GM10248 (cell line): ENCODE data around the gene RSL24D1.

Experiments
- CTCF ChIA-PET: fragments of 300-600 bp; sonication (Branson Sonifier 250); formaldehyde crosslinking; extraction: SDS; loops from one replicate; lab custom pipeline; 2021; ENCODE audit warnings: antibody characterized with exemption; lab: Yijun Ruan, JAX
- POLR2A ChIA-PET: fragments of 350-650 bp; sonication (Branson Sonifier 250); formaldehyde crosslinking; extraction: SDS; loops from one replicate; lab custom pipeline; 2020; ENCODE audit warnings: antibody characterized with exemption; lab: Yijun Ruan, JAX
- DNase-seq: peaks from one replicate; pipeline ENCODE4 v3.0.0; 2012; ENCODE audit errors: extremely low spot score
- CTCF ChIP-seq: IDR thresholded peaks from 2 replicates; pipeline ENCODE4 v1.5.1; 2012; ENCODE audit warnings: mild to moderate bottlenecking, low read depth; ENCODE audit errors: extremely low read depth, missing control alignments, control extremely low read depth

RSL24D1 gene

DNA sequence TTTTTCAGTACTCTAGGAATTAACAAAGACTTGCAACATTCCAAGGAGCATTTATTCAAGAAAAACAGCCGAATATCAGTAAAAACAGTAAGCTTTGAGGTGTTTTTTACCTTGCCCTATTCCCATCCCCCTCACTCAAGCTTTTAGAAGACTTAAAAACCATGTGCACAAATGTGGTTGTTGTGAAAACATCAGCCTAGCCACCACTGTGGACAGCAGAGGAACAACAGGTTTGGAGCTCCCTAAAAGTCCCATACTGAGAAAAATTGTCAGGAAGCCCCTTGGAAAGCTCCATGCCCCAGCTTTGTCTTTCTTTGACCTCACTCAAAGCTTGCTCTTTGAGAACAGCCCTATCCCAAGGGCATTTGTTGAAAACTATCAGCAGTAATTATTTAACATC is 34.7 kb upstream of the RSL24D1 start:
- no peak for TF ChIP-seq CTCF
- ChIA-PET CTCF (interaction anchor here (0.9 to 2.6 kb wide), 5 partner anchors 13 to 59 kb away, joined by 3 to 7 read pairs (median 4); no protein-coding TSS in a partner anchor), POLR2A (no interaction called here)
- DNase-seq: no peak

DNA sequence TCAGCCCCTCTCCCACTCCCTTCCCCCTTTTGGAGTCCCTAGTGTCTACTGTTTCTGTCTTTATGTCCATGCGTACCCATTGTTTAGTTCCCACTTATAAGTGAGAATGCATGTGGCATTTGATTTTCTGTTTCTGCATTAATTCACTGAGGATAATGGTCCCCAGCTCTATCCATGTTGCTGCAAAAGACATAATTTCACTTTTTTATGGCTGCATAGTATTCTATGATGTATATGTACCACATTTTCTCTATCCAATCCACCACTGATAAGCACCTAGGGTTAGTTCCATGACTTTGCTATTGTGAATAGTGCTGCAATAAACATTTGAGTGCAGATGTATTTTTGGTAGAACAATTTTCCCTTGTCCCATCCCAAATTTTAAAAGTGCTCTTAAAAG is 34.2 kb upstream of the RSL24D1 start:
- POLR2A ChIA-PET: no interaction called here
- CTCF ChIA-PET: interaction anchor here (1.8 to 2.6 kb wide), 2 partner anchors 13 to 60 kb away, joined by 7 read pairs; no protein-coding TSS in a partner anchor
- DNase-seq: no peak
- no peak for TF ChIP-seq CTCF

DNA sequence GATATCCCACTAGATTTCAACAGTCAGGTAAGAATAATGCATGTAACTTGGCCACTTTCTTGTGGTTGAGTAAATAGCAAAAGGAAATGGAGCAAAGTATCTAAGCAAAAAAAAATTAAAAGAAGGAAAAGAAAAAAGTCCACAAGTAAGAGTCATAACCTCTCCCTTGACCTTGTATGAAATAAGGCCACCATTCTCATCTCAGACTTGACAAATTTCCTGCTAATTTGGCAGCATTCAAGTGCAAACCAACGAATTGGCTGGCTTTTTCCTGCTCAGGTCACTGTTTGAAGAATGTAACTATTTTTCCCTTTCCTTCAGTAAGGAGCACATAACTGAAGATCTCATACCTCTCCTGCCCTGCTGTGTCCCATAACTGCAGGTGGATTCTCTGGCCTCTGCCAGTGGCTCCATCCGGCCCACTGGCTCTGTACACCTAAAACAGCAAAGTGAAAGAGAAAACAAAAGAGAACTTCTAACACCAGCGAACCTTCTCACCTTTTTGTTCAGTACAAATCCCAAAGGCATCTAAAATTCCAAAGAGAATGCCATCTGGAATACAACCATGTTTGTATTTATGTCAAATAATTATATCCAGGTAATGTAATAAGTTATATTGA is 33.4 kb upstream of the RSL24D1 start:
- CTCF ChIA-PET: interaction anchor here (1.9 to 3.2 kb wide), 3 partner anchors 9 to 12 kb away, joined by 4 to 20 read pairs (median 5); no protein-coding TSS in a partner anchor

GRCh38 chr15:55226127-55226526 is 29.4 kb upstream of the RSL24D1 start:
- CTCF ChIA-PET: no interaction called here
- DNase-seq: no peak
- TF ChIP-seq CTCF: no peak
- POLR2A ChIA-PET: no interaction called here

More for the DNA sequence above, 33.4 kb upstream of the RSL24D1 start:
- POLR2A ChIA-PET: no interaction called here
- no peak for DNase-seq
- no peak for TF ChIP-seq CTCF

DNA sequence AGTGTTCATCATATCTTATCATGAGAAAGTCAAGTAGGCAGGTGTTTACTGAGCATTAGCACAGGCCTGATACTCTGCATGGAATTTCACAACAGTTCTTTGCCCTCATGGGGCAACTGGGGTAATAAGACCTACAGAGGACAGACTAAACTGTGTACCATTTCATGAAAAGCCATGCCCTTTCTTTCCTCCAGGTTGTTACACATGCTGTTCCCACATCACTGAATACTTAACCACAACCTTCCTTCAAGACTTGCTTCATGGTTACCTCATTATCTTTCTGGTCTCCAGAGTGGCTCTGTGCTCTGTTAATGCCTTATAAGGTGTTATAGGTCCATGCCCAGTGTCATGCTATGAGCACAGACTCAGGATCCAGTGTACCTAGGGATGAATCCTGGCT is 28.2 kb upstream of the RSL24D1 start:
- DNase-seq: no peak
- ChIA-PET POLR2A (no interaction called here), CTCF (interaction anchor here (1.2 kb wide), 1 partner anchor 60 kb away, joined by 3 read pairs; no protein-coding TSS in a partner anchor)
- no peak for TF ChIP-seq CTCF

DNA sequence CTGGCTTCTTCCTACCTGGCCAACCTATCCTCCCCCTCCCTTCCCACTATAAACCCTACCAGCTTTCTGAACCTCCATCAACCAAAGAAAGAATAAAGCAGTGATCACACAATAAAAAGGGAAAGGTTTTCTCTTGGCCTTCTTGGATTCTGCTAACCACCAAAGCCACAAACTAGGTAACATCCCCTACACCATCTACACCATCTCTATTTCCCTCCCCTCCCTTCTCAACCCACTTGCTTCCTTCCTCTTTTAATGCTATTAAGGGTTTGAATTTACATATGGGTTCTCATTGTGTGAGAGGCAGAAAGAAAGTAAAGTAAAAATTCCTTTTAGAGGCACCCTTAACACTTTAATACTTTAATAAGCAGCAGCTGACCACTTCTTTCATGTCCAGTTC is 25.8 kb upstream of the RSL24D1 start:
- DNase-seq: peak; percentile 40
- TF ChIP-seq CTCF: no peak
- POLR2A ChIA-PET: no interaction called here
- CTCF ChIA-PET: interaction anchor here (2.5 kb wide), 1 partner anchor 10 kb away, joined by 5 read pairs; no protein-coding TSS in a partner anchor
